NCI-H1092 (cell line): ENCODE measurements around the gene RET.
A peak's percentile ranks its signal among the peaks of the same experiment; 100 is the strongest.
"Not testable (repeated sequence)": the region's sequence is repeated elsewhere in the genome, so short reads cannot be mapped to it uniquely, and the experiment has no call there.

Experiments
- DNase-seq: peaks from one replicate; lab custom pipeline; 2025; lab: John Stamatoyannopoulos, UW

Gene RET

GRCh38 chr10:43135656-43136055, 58.8 kb downstream of the RET start:
- DNase-seq, result no peak

- no peak for DNase-seq
These were observed 59.6 kb downstream of the RET start for GRCh38 chr10:43136432-43136831.

- DNase-seq, result no peak
These were observed 60.3 kb downstream of the RET start for GRCh38 chr10:43136995-43137716.

- peak; percentile 12 for DNase-seq
These were observed 60.8 kb downstream of the RET start for GRCh38 chr10:43137717-43138020.

GRCh38 chr10:43138021-43138756, 61.3 kb downstream of the RET start, which contains the start of gene CSGALNACT2:
Gene CSGALNACT2 (plus strand): TSS chr10:43138445. CDS start chr10:43155150, 16,705 bp downstream.
- peak; percentile 63 for DNase-seq

- DNase-seq, result no peak
These were observed 61.9 kb downstream of the RET start for GRCh38 chr10:43138757-43139241.

- DNase-seq, result no peak
These were observed 64.6 kb downstream of the RET start for GRCh38 chr10:43141421-43141820.

- no peak for DNase-seq
These were observed 68.4 kb downstream of the RET start for GRCh38 chr10:43145311-43145710.

GRCh38 chr10:43145936-43146335, 69.1 kb downstream of the RET start:
- not testable (repeated sequence) for DNase-seq

- DNase-seq, result no peak
These were observed 74.5 kb downstream of the RET start for GRCh38 chr10:43151371-43151770.

GRCh38 chr10:43153901-43154300, 77.0 kb downstream of the RET start:
- DNase-seq, result no peak

- DNase-seq, result no peak
These were observed 78.4 kb downstream of the RET start for GRCh38 chr10:43155221-43155620.

GRCh38 chr10:43155741-43156140, 78.9 kb downstream of the RET start:
- DNase-seq, result no peak

- no peak for DNase-seq
These were observed 79.9 kb downstream of the RET start for GRCh38 chr10:43156590-43157341.

- DNase-seq, result no peak
These were observed 81.8 kb downstream of the RET start for GRCh38 chr10:43158636-43159035.

- DNase-seq, result no peak
These were observed 83.4 kb downstream of the RET start for GRCh38 chr10:43160046-43160920.

GRCh38 chr10:43160921-43161255, 84.0 kb downstream of the RET start:
- DNase-seq, result no peak

GRCh38 chr10:43162604-43163003, 85.7 kb downstream of the RET start:
- DNase-seq, result no peak

- DNase-seq, result no peak
These were observed 89.5 kb downstream of the RET start for GRCh38 chr10:43166207-43166879.

- no peak for DNase-seq
These were observed 90.1 kb downstream of the RET start for GRCh38 chr10:43166880-43167497.

- no peak for DNase-seq
These were observed 90.6 kb downstream of the RET start for GRCh38 chr10:43167498-43167889.
